ENCODE measurements around the gene XYLT1.

Gene XYLT1

GRCh38 chr16:17408296-17408695 is 62.5 kb downstream of the XYLT1 start:
- TF ChIP-seq CTCF (IDR thresholded peaks at IDR 0.05), result no peak
- TF ChIP-seq ZFX (IDR thresholded peaks at IDR 0.05; ENCODE audit: borderline replicate concordance), result no peak
- H3K27ac ChIP-seq, result no peak overlapping the region

- no peak for TF ChIP-seq CTCF (IDR thresholded peaks at IDR 0.05)
- TF ChIP-seq ZFX (IDR thresholded peaks at IDR 0.05; ENCODE audit: borderline replicate concordance), result no peak
- H3K27ac ChIP-seq, result no peak overlapping the region
Measured at GRCh38 chr16:17407321-17407720, 63.4 kb downstream of the XYLT1 start.

GRCh38 chr16:17404941-17405689 is 65.6 kb downstream of the XYLT1 start:
- H3K27ac ChIP-seq, result no peak overlapping the region
- TF ChIP-seq CTCF (IDR thresholded peaks at IDR 0.05), result no peak
- TF ChIP-seq ZFX (IDR thresholded peaks at IDR 0.05; ENCODE audit: borderline replicate concordance), result no peak

GRCh38 chr16:17403859-17404545 is 66.8 kb downstream of the XYLT1 start:
- no peak for TF ChIP-seq ZFX (IDR thresholded peaks at IDR 0.05; ENCODE audit: borderline replicate concordance)
- TF ChIP-seq CTCF (IDR thresholded peaks at IDR 0.05), result no peak
- no peak overlapping the region for H3K27ac ChIP-seq

- TF ChIP-seq CTCF (IDR thresholded peaks at IDR 0.05), result no peak
- TF ChIP-seq ZFX (IDR thresholded peaks at IDR 0.05; ENCODE audit: borderline replicate concordance), result no peak
- no peak overlapping the region for H3K27ac ChIP-seq
Measured at GRCh38 chr16:17403156-17403809, 67.5 kb downstream of the XYLT1 start.

GRCh38 chr16:17397499-17397891 is 73.3 kb downstream of the XYLT1 start:
- no peak overlapping the region for H3K27ac ChIP-seq
- no peak for TF ChIP-seq ZFX (IDR thresholded peaks at IDR 0.05; ENCODE audit: borderline replicate concordance)
- TF ChIP-seq CTCF (IDR thresholded peaks at IDR 0.05), result no peak
